Esophagus muscularis mucosa (tissue), 3 donors: ENCODE measurements around the gene GOSR1.
"Not testable (repeated sequence)": the region's sequence is repeated elsewhere in the genome, so short reads cannot be mapped to it uniquely, and the experiment has no call there.

Experiments used
- EP300 ChIP-seq: sonication (generic); formaldehyde crosslinking; IDR thresholded peaks from one replicate; pipeline ENCODE4 v1.6.1; 2017; ENCODE audit warnings: antibody characterized with exemption
- POLR2A ChIP-seq: fragments of 450-650 bp; IDR thresholded peaks from one replicate; pipeline ENCODE4 v1.6.1; 2017; ENCODE audit warnings: antibody characterized with exemption, moderate library complexity, mild to moderate bottlenecking, low read depth
- POLR2AphosphoS5 ChIP-seq, 2 donors: sonication (generic); formaldehyde crosslinking; IDR thresholded peaks; one replicate each; pipeline ENCODE4 v1.6.1; 2017; ENCODE audit warnings: antibody characterized with exemption in 2 of 2

DNA sequence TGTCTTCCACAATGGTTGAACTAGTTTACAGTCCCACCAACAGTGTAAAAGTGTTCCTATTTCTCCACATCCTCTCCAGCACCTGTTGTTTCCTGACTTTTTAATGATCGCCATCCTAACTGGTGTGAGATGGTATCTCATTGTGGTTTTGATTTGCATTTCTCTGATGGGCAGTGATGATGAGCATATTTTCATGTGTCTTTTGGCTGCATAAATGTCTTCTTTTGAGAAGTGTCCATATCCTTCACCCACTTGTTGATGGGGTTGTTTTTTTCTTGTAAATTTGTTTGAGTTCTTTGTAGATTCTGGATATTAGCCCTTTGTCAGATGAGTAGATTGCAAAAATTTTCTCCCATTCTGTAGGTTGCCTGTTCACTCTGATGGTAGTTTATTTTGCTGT, 84.6 kb downstream of the GOSR1 start:
- TF ChIP-seq POLR2A; POLR2AphosphoS5 (IDR thresholded peaks at IDR 0.05); EP300: not testable (repeated sequence)
